ENCODE data around the gene RIC8B.

DNA sequence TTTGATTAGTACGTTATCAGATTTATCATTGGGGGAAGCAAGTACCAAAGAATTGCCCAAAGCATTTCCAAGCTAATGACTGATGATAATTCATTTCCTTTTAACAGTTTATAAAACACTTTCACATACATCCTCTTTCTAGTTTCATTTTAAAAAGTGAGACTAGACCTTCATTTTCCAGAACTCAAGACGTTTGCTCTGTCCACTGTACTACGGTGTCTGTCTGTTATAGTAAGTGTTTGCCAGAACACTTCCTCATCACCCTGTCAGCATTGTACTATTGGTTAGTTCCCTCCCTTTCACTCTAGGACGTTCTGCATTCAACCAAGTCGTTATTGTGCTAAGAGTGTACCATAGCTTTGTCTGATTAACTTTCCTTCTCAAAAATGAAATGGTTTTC lies 99.5 kb downstream of the RIC8B start:
- TF ChIP-seq EP300 (IDR thresholded peaks at IDR 0.05) = no peak
- TF ChIP-seq, protein P1, sequence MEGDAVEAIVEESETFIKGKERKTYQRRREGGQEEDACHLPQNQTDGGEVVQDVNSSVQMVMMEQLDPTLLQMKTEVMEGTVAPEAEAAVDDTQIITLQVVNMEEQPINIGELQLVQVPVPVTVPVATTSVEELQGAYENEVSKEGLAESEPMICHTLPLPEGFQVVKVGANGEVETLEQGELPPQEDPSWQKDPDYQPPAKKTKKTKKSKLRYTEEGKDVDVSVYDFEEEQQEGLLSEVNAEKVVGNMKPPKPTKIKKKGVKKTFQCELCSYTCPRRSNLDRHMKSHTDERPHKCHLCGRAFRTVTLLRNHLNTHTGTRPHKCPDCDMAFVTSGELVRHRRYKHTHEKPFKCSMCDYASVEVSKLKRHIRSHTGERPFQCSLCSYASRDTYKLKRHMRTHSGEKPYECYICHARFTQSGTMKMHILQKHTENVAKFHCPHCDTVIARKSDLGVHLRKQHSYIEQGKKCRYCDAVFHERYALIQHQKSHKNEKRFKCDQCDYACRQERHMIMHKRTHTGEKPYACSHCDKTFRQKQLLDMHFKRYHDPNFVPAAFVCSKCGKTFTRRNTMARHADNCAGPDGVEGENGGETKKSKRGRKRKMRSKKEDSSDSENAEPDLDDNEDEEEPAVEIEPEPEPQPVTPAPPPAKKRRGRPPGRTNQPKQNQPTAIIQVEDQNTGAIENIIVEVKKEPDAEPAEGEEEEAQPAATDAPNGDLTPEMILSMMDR (IDR thresholded peaks at IDR 0.05) = no peak
